GM18499 (cell line): ENCODE measurements around the gene WDFY3.

Source experiments
- ATAC-seq: cut with Tn5 transposase; IDR thresholded peaks from one replicate; pipeline ENCODE4 v1.9.1; 2021; ENCODE audit warnings: moderate number of reproducible peaks; ENCODE audit not compliant: insufficient read depth, unreplicated experiment

The WDFY3 gene

DNA sequence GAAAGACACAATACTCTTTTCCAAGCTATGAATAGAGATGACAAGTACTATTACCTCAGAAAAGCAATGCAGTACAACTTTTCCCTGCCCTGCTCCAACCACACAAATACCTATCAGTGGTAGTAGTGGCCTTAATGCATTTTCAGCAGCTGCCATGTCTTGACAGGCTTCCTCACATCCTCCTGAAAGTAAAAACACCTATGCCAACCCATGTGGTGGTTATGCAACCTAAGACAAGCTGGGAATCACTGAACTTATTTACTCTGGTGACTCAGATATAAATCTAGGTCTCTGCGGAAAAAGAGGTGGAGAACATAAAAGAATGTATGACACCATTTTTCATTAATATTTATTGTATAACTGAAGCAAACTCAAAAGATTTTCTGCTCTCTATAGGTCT lies 14.5 kb downstream of the WDFY3 start:
- ATAC-seq = no peak

DNA sequence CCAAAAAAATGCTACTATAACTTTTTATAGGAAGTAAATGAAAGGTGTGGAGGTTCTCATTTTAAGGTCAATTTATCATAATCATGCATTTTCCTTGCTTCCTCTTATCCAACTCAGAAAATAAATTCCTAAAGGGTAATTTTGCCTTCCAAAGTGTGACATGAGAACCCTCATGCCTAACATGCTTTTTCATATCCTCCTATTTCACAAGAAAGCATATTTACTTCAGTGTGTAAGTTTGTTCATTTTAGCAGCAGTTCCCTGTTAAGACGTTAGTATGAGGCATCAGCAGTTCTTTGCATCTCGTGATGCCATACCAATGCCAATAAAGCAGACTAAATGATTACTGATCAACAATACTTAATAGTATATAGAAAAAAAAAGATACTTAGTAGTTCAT lies 18.4 kb downstream of the WDFY3 start:
- ATAC-seq = no peak

GRCh38 chr4:84944947-84945346 lies 21.5 kb downstream of the WDFY3 start:
- ATAC-seq = no peak

DNA sequence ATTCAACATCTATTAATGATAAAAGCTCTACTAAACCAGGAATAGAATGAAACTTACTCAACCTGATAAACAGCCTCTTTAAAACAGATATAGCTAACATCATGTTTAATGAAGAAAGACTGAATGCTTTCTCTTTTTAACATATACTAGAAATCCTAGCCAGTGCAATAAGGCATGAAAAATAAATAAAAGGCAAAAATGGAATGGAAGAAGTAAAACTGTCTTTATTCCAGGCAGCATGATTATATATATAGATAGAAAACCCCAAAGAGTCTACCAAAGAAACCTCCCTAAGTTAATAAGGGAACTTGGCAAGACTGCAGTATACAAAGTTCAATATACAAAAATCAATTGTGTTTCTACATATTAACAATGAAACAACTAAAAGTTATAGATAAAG lies 25.5 kb downstream of the WDFY3 start:
- ATAC-seq = no peak

DNA sequence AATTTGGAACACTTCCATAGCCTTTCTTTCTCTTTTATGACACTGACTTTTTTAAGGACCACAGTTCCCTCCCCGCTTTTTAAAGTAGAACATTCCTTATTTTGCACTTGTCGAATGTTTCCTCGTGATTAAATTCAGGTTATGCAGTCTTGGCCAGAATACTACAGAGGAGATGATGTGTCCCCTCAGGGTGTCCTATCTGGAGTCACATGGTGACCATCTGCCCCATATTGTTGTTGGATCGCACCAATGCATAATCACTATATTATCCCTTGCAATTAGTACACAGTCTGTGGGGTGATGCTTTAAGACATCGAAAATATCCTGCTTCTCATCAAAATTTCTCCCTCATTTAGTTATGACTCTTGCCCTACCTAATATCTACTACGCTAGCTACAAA lies 27.4 kb downstream of the WDFY3 start:
- no peak for ATAC-seq

GRCh38 chr4:84938316-84938715 lies 28.2 kb downstream of the WDFY3 start:
- ATAC-seq = no peak

- no peak for ATAC-seq
Observed at GRCh38 chr4:84937381-84937977, 29.0 kb downstream of the WDFY3 start.

- no peak for ATAC-seq
Observed at GRCh38 chr4:84936123-84936522, 30.4 kb downstream of the WDFY3 start.

GRCh38 chr4:84932462-84932861 lies 34.0 kb downstream of the WDFY3 start:
- ATAC-seq = no peak

GRCh38 chr4:84931961-84932360 lies 34.5 kb downstream of the WDFY3 start:
- ATAC-seq = no peak

- ATAC-seq = no peak
Observed at GRCh38 chr4:84931274-84931673, 35.2 kb downstream of the WDFY3 start.

DNA sequence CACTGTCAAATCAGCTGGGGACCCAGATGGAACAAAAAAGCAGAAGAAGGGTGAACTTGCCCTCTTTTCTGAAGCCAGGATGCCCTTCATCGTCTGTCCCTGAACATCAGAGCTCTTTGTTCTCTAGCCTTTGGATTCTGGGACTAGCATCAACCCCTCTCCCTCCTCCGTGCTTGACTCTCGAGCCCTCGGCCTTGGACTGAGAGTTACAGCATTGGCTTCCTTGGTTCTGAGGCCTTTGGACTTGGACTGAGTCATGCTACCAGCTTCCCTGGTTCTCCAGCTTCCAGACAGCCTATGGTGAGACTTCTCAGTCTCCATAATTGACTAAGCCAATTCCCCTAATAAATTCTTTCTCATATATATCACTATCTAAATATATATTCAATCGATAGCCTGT lies 38.4 kb downstream of the WDFY3 start:
- no peak for ATAC-seq

DNA sequence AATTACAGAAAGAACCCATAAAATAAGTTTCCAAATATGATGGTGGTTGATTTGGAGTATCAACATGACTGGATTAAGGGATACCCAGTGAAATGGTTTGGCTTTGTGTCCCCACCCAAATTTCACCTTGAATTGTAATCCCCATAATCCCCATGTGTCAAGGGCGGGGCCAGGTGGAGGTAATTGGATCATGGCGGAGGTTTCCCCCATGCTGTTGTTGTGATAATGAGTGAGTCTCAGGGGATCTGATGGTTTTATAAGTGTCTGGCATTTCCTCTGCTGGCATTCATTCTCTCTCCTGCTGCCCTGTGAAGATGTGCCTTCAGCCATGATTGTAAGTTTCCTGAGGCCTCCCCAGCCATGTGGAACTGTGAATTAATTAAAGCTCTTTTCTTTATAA lies 39.1 kb downstream of the WDFY3 start:
- ATAC-seq = no peak

DNA sequence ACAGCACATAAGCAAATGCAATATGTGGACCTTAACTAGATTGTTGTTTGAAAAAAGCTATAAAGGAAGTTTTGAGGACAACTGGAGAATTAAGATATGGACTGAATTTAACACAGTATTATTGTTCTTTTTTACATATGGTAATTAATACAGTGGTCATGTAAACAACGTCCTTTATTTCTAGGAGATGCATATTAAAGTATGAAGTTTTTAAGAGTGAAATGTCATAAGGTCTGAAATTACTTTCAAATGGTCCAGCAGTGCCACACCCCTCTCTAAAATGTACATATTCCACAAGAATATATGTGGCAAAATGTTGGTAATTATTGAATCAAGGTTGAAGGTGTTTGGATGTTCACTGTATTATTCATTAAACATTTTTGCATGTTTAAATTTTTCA lies 40.9 kb downstream of the WDFY3 start:
- no peak for ATAC-seq

DNA sequence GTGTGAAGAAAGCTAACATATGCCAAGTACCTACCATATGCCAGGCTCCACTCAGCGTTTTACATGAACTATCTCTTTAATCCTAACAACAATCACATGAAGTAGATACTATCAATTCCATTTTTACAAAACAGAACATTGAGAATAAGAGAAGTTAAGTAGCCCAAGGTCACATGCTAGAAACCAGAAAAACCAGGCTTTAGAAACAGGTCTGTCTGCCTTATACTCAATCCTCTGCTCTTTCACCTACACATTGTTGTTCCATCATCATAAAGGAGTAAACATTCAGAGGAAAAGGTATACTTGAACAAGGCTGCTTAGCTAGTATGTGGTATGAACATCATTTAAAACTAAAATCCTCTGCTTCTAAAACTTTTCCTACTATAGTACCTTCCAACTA lies 42.1 kb downstream of the WDFY3 start:
- no peak for ATAC-seq

DNA sequence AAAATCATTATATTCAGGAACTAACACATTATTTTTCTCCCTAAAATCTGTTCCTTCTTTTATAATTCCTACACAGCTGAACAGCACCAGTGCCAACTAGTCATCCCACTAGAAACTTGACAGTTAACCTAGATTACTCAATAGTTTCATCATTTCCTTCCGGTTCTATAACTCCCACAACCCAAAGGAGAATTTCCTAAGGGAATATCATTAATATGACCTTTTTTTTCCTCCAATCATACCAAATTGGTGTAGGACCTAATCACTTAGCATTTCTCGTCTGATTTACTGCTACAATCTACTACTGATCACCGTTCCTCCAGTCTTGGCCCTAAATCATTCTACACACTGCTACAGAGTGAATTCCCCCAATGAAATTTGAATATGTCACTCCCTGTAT lies 45.9 kb downstream of the WDFY3 start:
- ATAC-seq = no peak

DNA sequence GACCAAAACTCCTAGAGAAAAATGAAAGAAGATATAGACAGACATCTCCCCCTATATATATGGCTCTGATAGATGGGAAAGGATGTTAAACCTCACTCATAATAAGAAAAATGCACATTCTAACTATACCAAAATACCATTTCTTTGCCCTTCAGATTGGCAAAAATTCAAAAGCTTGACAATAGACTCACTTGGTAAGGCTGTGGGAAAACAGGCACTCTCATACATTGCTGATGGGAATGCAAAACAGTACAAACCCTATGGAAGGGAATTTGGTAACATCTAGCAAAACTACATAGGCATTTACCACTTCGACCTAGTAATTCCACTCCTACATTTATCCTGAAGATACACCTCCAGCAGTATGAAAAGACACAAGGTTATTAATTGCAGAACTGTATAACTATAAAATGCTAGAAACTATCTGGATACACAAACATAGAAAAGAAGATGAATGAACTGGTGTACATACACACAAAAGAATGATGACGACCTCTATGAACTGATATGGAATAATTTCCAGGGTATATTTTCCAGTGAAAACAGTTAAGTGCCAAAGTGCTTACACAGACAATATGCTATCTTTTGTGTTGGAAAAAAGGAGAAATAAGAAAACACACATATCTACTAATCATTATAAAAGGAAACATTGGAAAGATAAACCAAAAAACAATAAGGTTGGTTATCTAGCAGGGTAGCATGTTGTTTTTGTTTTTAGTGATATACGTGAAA lies 48.5 kb downstream of the WDFY3 start:
- ATAC-seq = no peak

- no peak for ATAC-seq
Observed at GRCh38 chr4:84917086-84917821, 49.2 kb downstream of the WDFY3 start.

DNA sequence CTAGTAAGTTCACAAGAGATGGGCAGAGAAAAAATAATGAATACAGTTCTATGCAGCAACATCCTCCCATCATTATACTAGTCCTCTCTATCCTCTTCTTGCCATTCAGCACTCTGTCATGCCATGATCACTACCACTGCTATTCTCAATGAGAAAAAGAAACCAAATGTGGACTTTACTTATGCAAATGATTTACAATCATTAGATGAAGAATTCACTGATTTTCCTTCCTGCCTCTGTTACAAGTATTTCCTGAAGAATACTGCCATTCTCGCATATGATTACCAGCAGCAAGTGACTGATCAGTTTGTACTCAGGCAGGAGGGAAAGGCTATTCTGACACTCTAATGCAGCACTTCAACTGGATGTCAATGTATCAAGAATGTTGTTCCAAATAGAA lies 50.3 kb downstream of the WDFY3 start:
- ATAC-seq = no peak

DNA sequence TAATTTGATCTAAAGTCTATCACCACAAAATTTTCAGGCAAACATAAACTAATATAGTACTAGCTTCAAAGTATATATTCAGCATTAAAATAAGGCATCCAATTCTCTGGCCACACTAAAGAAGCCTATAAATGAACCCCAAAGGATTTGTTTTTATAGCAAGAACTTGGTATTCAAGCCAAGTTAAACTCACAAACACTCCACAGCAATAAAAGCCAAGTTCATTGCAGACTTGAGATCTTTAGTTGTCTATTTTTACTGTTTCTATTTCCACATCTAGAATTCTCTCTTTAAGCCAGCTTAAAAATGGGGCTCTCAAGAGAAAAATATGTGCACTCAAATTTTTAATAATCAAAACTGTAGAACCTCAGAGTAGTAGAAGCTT lies 51.1 kb downstream of the WDFY3 start:
- no peak for ATAC-seq

GRCh38 chr4:84914686-84915395 lies 51.6 kb downstream of the WDFY3 start:
- no peak for ATAC-seq
